T-helper 1 cell treated with Interleukin-12 subunit alpha and Interleukin-12 subunit beta and Interleukin-4 antibody, amounts not matched to agents 30 ng/mL and 1 ng/mL, for 36 hours (primary cell): Measurements from ENCODE around the gene DNAJC30. TPM values are rescaled to one million over a fixed set of nuclear protein-coding genes. Genes with fewer than 3 reads are reported as not detected.

Source experiments
- intact Hi-C: fragments of 100-400 bp; cut with micrococcal nuclease; formaldehyde crosslinking; loops from one replicate; pipeline ENCODE4 v1.15.1; 2024
- total RNA-seq: library from RNA; stranded (reverse); gene quantifications from 2 replicates; pipeline ENCODE4 v1.2.3, GENCODE V29; 2022

The DNAJC30 gene
- total RNA-seq, 1 donor from 2014 or later: 9.3 TPM

DNA sequence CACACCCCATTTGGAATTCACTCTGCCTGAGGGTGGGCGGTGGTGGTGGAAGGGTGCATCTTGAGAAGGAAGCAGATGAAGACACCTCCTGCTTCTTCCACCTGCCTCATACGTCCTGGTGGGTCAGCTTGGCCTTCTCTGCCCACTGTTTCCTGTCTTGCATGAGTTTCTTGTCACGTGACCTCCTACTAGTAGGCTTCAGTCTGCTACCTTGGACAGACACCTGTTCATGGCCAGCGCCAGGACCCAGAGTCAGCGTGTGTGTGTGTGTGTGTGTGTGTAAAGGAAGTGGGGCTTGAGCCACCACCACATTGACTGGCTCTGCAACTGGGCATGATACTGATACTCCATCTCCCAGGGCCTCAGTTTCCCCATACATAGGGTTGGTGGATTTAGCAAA, 32.7 kb downstream of the DNAJC30 start:
- intact Hi-C loops: no loop called here

DNA sequence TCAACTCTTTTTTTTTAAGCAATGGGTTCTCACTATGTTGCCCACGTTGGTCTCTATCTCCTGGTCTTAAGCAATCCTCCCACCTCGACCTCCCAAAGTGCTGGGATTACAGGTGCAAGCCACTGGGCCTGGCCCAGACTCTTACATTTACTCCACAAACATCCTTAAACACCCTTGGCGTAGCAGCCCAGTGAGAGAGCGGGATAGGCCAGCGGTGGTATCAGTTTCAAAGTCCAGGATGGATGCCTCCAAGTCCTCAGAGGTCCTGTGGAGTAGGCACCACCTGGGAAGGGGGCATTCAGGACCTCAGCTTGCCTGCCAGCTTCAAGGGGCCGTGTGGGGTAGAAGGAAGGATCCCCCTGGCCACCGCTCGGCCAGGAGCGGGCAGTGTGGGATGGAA, 33.7 kb downstream of the DNAJC30 start:
- intact Hi-C loops: no loop called here

DNA sequence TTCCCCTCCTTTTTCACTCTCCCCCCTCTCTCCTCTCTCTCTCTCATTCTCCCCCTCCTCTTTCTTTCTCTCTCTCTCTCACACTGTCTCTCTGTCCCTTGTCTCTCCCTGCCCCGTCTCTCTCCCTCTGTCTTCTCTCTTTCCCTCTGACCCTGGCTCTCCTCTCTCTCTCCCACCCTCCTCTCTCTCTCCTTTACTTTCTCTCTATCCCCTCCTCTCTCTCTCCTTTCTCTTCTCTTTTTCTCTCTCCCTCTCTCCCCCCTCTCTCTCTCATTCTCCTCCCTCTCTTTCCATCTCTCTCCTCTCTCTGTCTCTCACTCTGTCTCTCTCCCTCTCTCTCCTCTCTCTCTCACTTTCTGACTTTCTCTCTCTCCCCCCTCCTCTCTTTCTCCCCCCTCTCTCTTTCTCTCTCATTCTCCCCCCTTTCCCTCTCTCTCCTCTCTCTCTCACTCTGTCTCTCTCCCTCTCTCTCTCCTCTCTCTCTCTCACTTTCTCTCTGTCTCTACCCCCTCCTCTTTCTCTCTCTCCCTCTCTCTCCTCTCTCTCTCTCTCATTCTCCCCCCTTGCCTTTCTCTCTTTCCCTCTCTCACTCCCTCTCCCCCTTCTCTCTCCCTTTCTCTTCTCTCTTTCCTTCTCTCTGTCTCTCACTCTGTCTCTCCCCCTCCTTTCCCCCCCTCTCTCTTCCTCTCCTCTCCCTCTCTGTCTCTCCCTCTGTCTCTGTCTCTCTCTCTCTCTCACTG, 34.5 kb downstream of the DNAJC30 start:
- intact Hi-C loops: no loop called here

DNA sequence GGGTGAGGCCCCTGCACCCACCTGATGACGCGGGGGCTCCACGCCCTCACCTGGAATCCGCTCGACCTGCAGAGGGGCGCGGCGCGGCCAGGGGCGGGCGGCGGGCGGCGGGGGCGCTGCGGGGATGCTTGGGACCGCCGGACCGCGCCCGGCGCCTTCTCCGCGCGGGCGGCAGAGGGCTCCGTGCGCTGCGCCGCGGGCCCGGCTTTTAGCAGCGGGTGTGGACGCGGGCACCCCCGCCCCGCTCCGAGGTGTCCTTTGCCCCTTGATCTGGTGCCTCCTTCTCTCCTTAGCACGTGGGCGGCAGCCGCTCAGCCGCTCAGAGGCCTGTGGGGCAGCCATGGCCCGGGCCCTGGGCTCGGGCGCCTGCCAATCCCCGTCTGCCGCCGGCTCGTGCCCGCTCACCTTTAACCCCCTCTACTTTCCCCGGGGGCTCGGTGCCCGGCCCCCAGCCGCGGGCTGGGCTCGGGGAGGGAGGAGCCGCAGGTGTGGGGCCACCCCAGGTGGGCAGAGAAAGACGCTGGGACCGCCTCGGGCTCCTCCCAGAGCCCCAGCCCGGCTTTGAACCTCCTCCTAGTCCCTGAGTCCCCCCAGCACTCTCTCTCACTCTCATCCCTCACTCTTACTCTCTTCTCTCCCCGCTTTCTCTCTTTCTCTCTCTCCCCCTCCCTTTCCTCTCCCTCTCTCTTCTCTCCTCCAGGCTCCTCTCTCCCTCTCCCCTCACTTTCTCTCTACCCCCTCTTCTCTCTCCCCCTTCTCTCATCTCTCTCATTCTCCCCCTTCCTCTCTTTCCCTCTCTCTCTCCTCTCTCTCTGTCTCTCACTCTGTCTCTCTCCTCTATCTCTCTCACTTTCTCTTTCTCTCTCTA, 35.3 kb downstream of the DNAJC30 start:
- intact Hi-C loops: no loop called here

DNA sequence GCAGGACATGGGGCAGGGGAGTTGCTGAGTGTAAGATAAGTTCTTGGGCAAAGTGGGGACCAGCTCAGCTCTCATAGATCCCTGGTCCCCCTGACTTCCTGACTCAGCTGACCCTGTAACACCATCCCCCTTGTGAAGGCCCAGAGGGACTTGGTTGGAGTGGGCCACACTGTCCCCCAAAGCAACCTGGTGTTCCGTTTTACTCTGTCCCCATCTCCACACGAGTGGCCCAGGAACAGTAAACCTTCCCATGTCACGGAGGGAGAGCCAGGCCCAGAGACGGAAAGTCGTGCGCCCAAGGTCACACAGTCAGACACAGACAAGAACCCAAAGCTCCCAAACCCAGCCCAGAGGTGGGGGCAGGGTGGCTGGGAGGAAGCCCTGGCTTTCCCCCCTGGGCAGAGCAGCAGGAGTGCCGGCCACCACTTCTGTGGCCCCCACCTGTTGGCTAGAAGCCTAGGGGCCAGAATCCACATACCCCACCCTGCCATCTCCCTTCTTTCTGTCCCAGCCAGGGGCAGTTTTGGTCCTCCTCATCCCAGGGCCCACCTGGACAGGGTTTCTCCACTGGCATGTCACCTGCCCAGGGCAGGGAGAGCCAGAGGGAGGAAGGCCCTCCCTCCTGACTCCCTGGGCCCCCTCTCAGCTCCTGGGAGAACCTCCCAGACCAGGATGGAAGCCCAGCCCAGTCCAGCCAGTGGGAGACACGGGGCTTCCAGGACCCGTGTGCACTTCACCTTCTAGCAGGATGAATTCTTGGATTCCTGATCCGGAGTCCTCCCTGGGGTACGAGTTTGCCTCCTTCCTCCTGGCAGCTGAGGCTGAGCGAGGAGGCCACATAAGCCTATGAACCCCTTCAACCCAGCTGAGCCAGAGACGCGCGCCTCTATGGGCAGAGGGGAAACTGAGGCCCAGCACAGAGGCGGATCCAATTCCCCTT, 36.2 kb downstream of the DNAJC30 start:
- intact Hi-C loops: no loop called here

DNA sequence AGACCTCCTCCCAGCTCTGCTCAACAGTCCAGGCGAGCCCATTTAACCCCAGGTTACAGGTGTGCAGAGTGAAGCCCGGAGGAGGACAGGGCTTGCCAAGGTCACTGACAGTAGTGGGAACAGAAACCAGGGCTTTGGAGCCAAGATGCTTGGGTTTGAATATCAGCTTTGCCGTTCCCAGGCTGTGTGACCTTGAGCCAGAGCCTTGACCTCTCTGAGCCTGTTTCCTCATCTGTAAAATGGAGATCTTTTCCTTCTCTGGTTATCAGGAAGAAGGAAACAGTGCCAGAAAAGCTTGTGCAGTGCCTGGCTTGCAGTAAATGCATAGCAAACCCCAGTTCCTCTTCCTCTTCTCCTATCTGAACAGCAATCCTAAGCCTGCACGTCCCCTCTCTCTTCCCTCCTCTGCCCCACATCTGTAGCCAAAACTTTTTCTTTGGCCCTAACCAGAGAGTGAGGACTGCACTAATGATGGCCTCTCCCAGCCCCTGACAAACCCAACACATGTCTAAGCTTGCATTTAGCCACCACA, 37.5 kb downstream of the DNAJC30 start:
- intact Hi-C loops: no loop called here

DNA sequence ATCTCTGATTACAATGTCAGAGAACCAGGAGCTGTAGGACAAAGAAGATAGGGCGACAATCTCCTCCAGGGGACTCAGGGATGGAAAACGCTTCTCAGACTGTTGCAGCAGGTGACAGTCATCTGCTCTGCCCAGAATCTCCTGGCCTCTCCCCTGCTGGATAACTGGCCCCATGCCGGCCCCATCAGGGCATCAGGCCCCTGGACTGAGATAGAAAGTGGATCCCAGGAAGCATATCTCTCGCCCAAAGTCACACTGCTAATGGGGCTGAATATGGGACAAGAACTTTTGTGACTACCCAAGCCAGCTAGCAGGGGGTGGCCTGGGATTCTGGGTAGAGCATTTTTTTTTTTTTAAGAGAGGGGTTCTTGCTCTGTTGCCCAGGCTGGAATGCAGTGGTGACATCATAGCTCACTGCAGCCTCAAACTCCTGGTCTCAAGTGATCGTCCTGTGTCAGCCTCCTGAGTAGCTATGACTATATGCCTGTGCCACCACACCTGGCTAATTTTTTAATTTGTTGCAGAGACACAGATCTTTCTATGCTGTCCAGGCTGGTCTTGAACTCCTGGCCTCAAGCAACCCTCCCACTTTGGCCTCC, 38.5 kb downstream of the DNAJC30 start:
- intact Hi-C loops: no loop called here

DNA sequence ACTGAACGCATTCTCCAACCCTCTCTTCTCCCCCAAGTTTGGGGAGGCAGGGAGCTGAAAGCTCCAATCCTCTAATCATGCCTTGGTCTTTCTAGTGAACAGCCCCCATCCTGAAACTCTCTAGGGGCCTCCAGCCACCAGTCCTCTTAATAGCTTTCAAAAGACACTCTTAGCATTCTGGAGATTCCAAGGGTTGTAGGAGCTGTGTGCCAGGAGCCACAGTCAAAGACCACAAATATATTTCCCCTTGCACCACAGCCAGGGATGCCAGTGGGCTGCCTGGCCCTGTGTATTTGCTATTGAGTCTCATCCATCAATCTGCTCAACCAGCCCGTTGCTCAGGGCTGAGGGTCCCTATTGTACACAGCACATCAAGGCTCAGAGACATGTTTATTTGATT, 40.4 kb downstream of the DNAJC30 start:
- intact Hi-C loops: no loop called here

DNA sequence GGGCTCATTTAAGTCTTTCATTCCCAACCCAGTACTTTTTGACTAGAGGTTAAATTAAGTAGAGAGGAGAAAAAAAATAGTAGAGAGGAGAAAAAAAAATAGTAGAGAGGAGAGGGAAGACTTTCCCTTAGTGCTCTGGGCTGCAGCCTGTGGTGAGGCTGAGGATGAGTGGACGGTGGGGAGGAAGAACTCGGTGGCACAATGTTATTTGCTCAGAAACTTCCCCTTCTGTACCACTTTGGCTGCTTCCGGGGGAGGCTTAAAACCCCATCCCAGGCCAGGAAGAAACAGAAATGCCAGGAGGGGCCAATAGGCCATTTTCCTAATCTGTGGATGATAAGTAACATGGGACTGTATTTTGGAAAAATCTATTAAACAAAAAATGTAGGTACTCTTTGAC, 44.3 kb downstream of the DNAJC30 start:
- intact Hi-C loops: no loop called here

DNA sequence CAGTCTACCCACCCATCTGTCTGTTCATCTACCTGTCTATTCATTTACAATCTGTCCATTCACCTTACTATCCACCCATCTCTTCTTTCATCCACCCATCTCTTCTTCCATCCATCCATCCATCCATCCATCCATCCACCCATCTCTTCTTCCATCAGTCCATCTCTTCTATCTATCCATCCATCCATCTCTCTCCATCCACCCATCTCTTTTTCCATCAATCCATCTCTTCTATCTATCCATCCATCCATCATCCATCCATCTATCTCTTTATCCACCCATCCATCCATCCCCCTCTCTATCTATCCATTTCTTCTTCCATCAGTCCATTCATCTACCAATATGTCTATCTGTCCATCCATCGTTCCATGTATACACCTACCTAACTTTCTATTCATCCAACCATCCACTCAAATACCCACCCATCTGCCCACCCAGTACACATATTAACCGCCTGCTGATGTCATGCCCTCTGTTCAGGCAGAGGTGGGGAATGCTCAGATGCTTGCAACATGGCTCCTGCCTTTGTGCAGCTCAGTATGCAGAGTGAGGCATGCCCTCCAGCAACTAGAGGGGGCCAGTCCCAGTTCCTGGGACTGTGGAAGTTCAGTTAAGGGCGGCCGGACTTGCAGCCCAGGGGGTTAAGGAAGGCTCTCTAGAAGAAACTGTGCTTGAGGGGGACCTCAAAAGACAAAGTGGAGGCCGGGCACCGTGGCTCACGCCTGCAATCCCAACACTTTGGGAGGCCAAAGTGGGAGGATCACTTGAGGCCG, 47.6 kb downstream of the DNAJC30 start:
- intact Hi-C loops: no loop called here

DNA sequence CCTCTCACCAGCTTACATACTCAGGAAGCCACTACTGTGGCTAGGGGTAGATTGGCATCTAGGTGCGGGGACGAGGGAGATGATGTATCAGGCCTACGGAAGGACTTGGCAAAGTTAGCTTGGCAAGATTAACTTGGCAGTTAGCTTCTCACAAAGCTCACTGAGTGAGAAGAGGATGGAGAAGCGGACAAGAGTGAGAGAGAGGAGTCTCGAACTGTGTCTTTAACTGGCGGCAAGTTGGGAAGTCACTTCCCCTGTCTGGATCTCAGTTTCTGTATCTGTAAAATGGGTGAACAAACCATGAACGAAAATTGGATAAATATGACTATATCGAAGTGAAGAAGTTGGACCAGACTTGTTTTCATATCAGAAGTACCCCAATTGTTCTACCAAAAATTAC, 49.4 kb downstream of the DNAJC30 start:
- intact Hi-C loops: no loop called here

DNA sequence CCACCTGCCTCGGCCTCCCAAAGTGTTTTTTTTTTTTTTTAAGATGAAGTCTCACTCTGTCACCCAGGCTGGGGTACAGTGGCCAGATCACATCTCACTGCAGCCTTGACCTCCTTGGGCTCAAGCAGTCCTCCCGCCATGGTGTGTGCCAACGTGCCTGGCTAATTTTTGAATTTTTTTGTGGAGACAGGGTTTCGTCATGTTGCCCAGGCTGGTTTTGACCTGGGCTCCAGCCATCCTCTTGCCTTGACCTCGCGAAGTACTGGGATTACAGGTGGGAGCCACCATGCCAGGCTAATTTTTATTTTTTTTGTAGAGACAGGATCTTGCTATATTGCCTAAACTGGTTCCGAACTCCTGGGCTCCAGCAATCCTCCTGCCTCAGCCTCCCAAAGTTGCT, 49.9 kb downstream of the DNAJC30 start:
- intact Hi-C loops: no loop called here

DNA sequence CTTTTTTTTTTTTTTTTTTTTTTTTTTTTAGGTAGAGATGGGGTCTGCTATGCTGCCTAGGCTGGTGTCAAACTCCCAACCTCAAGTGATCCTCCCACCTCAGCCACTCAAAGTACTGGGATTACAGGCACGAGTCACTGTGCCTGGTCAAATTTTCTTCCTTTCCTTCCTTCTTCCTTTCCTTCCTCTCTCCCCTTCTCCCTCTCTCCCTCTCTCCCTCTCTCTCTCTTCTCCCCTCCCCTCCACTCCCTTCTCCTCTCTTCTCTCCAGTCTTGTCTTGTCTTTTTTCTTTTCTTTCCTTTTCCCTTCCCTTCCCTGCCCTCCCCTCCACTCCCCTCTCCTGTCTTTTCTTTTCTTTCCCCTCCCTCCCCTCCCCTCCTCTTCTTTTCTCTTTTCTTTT, 51.7 kb downstream of the DNAJC30 start:
- intact Hi-C loops: no loop called here

Other genes starting within 250 kb of the DNAJC30 start
- gene FZD9, start 249.7 kb downstream of the DNAJC30 start, total RNA-seq: not detected in 2 replicates
- gene BAZ1B, start 161.2 kb downstream of the DNAJC30 start, total RNA-seq: 89.0 and 95.4 TPM in 2 replicates
- 78.6 and 82.7 TPM in 2 replicates for gene BCL7B, start 125.8 kb downstream of the DNAJC30 start, total RNA-seq
- gene TBL2, start 104.9 kb downstream of the DNAJC30 start, total RNA-seq: 35.4 and 35.5 TPM in 2 replicates
- gene MLXIPL, start 58.9 kb downstream of the DNAJC30 start, total RNA-seq: not detected in 2 replicates
- gene VPS37D, start 15.6 kb downstream of the DNAJC30 start, total RNA-seq: 0.15 and 0.27 TPM in 2 replicates
- gene BUD23, start 144 bp upstream of the DNAJC30 start, total RNA-seq: 72.8 and 78.7 TPM in 2 replicates
- gene STX1A, start 36.2 kb upstream of the DNAJC30 start, total RNA-seq: 15.7 and 16.4 TPM in 2 replicates
- gene ABHD11, start 55.3 kb upstream of the DNAJC30 start, total RNA-seq: 13.2 and 16.7 TPM in 2 replicates
- not detected in 2 replicates for gene CLDN3, start 86.8 kb upstream of the DNAJC30 start, total RNA-seq
- gene CLDN4, start 147.5 kb upstream of the DNAJC30 start, total RNA-seq: not detected in 2 replicates
- gene METTL27, start 159.1 kb upstream of the DNAJC30 start, total RNA-seq: 1.7 and 2.1 TPM in 2 replicates
- gene TMEM270, start 177.7 kb upstream of the DNAJC30 start, total RNA-seq: not detected in 2 replicates